Keratinocyte (primary cell): Measurements from ENCODE around the gene STXBP5L. TPM values are rescaled to one million over a fixed set of nuclear protein-coding genes. Genes with fewer than 3 reads are reported as not detected.

Experiments
- DNase-seq: peaks from one replicate; pipeline ENCODE4 v3.0.0-alpha.2; 2011; ENCODE audit warnings: low read depth, missing footprints, low spot score
- FAIRE-seq: peaks from 2 replicates; lab custom pipeline; 2011; peaks lifted over from hg19 to GRCh38; lab: Jason Lieb, UNC
- H2AFZ ChIP-seq: 2 replicates; pipeline ENCODE4 v1.6.0; 2012; ENCODE audit warnings: low read length, control low read depth, inconsistent platforms; ENCODE audit not compliant: control insufficient read depth
- H3K27ac ChIP-seq: 2 replicates; pipeline ENCODE4 v1.5.1; 2011; ENCODE audit warnings: low read length; ENCODE audit not compliant: control insufficient read depth, insufficient read depth
- H3K27me3 ChIP-seq: 3 replicates; pipeline ENCODE4 v1.6.0; 2011; ENCODE audit warnings: low read length; ENCODE audit not compliant: control insufficient read depth, insufficient read depth; ENCODE audit errors: extremely low read depth
- H3K36me3 ChIP-seq, 2 experiments: 2 replicates in 1 of 2; 3 replicates in 1 of 2; pipeline ENCODE4 v1.5.1; 2011; ENCODE audit warnings: low read length in 2 of 2, mild to moderate bottlenecking in 1 of 2; ENCODE audit not compliant: control insufficient read depth in 2 of 2, insufficient read depth in 2 of 2; ENCODE audit errors: extremely low read depth in 1 of 2
- H3K4me1 ChIP-seq: 3 replicates; pipeline ENCODE4 v1.5.1; 2011; ENCODE audit warnings: low read length; ENCODE audit not compliant: control insufficient read depth, insufficient read depth; ENCODE audit errors: extremely low read depth
- H3K4me2 ChIP-seq: 3 replicates; pipeline ENCODE4 v1.6.0; 2011; ENCODE audit warnings: low read depth, low read length; ENCODE audit not compliant: control insufficient read depth, insufficient read depth; ENCODE audit errors: extremely low read depth
- H3K4me3 ChIP-seq, 3 experiments: fragments of 200-600 bp in 1 of 3; sonication (generic) in 1 of 3; 2 replicates in 2 of 3; 3 replicates in 1 of 3; pipeline ENCODE4 v1.5.1; 2011 to 2016; ENCODE audit warnings: low read length in 3 of 3, mild to moderate bottlenecking in 3 of 3, control low read depth in 2 of 3, inconsistent platforms in 1 of 3, low read depth in 1 of 3, mixed read lengths in 1 of 3, mixed run types in 1 of 3, moderate library complexity in 1 of 3; ENCODE audit not compliant: control insufficient read depth in 2 of 3, insufficient read depth in 2 of 3; ENCODE audit errors: extremely low read depth in 1 of 3
- H3K79me2 ChIP-seq: 2 replicates; pipeline ENCODE4 v1.6.0; 2012; ENCODE audit warnings: low read length; ENCODE audit not compliant: control insufficient read depth, insufficient read depth
- H3K9ac ChIP-seq: 3 replicates; pipeline ENCODE4 v1.6.0; 2011; ENCODE audit warnings: low read length; ENCODE audit not compliant: control insufficient read depth, insufficient read depth; ENCODE audit errors: extremely low read depth
- H3K9me1 ChIP-seq: 3 replicates; pipeline ENCODE4 v1.6.0; 2011; ENCODE audit warnings: low read length; ENCODE audit not compliant: control insufficient read depth, insufficient read depth; ENCODE audit errors: extremely low read depth
- H3K9me3 ChIP-seq: 2 replicates; pipeline ENCODE4 v1.5.1; 2012; ENCODE audit warnings: low read depth, low read length; ENCODE audit not compliant: control insufficient read depth
- H4K20me1 ChIP-seq: 3 replicates; pipeline ENCODE4 v1.6.0; 2011; ENCODE audit warnings: low read length; ENCODE audit not compliant: control insufficient read depth, insufficient read depth; ENCODE audit errors: extremely low read depth
- EZH2 ChIP-seq: IDR thresholded peaks from one replicate; pipeline ENCODE4 v1.6.1; 2012; ENCODE audit warnings: inconsistent platforms, mild to moderate bottlenecking, low read length, moderate library complexity
- dilution Hi-C: fragments of 300-500 bp; cut with MboI; formaldehyde crosslinking; loops from one replicate; pipeline ENCODE4 v1.7.0; 2020; ENCODE audit warnings: low sequenced_read_pairs; ENCODE audit not compliant: extremely low pct_ligation_motif_present
- polyA plus RNA-seq, 5 experiments: library from polyadenylated mRNA; depleted of rRNA in 3 of 5; stranded (reverse) in 3 of 5; stranded (forward) in 1 of 5; unstranded in 1 of 5; fragments of >200 nt; gene quantifications; 1 replicate in 1 of 5; 2 replicates in 3 of 5; 3 replicates in 1 of 5; pipeline versions ENCODE4 v1.2.1 to v1.2.3, GENCODE V29; 2011 to 2012; ENCODE audit warnings: missing spikeins in 2 of 5, low read depth in 1 of 5, low replicate concordance in 1 of 5
- TF ChIP-seq, protein P1 (sequence below), 3 experiments: IDR thresholded peaks in 1 of 3; conservative IDR thresholded peaks in 1 of 3; optimal IDR thresholded peaks in 1 of 3; 2 replicates in 2 of 3; 3 replicates in 1 of 3; pipeline versions ENCODE3 to v1.5.1; 2011; ENCODE audit warnings: low read length in 3 of 3, mild to moderate bottlenecking in 3 of 3, moderate library complexity in 2 of 3, control low read depth in 1 of 3, inconsistent platforms in 1 of 3; ENCODE audit not compliant: insufficient read depth in 2 of 3; ENCODE audit errors: extremely low read depth in 1 of 3

The STXBP5L gene
- polyA plus RNA-seq, 1 donor (not counting 4 experiments of a cell fraction or from before 2014, with no cell fraction given), result not detected

DNA sequence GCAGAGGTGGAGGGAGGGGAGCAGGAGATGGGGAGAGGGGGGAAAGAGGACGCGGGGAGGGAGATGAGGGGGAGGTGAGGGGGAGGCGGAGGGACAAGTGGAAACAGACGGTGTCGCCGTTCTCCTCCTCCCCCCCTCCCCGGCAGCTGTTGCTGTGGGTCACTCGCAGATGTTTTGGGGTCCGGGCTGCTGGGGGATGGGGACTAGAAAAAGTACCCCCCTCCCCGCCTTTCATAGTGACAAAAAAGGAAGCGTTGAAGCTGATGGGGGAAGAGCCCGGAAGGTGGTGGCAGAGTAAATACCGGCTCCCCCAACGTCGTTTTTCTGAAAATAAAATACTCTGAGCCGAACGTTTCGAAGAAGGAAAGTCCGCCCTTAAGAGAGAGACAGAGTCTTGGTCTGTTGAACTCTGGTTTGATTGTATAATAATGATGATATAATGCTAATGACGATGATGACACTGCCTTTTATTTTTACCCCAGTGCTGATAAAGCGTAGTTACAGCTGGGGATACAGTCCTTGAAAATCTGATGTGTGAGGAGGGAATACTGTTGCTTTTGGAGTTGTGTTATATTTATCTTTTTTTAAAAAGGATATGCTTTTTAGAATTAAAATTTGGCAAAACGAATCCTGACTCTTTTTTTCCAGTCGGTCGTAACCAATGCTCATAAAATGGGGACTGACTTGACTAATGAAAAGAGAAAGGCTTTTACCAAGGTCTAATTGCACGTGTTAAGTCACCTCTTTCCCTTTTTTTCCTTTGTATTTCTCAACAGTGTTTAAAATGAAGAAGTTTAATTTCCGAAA lies 993 bp downstream of the STXBP5L start:
- peaks cover 32% of the 10 kb centered on the region for H3K27me3 ChIP-seq
- no peak for DNase-seq
- TF ChIP-seq, protein P1, sequence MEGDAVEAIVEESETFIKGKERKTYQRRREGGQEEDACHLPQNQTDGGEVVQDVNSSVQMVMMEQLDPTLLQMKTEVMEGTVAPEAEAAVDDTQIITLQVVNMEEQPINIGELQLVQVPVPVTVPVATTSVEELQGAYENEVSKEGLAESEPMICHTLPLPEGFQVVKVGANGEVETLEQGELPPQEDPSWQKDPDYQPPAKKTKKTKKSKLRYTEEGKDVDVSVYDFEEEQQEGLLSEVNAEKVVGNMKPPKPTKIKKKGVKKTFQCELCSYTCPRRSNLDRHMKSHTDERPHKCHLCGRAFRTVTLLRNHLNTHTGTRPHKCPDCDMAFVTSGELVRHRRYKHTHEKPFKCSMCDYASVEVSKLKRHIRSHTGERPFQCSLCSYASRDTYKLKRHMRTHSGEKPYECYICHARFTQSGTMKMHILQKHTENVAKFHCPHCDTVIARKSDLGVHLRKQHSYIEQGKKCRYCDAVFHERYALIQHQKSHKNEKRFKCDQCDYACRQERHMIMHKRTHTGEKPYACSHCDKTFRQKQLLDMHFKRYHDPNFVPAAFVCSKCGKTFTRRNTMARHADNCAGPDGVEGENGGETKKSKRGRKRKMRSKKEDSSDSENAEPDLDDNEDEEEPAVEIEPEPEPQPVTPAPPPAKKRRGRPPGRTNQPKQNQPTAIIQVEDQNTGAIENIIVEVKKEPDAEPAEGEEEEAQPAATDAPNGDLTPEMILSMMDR (optimal IDR thresholded peaks at IDR 0.05 in 1 of 3, IDR thresholded peaks at IDR 0.05 in 1 of 3, conservative IDR thresholded peaks at IDR 0.05 in 1 of 3; ENCODE audit: extremely low read depth in 1 of 3, insufficient read depth in 2 of 3, low read length in 3 of 3), result no peak
- peak; percentile 80 for TF ChIP-seq EZH2

DNA sequence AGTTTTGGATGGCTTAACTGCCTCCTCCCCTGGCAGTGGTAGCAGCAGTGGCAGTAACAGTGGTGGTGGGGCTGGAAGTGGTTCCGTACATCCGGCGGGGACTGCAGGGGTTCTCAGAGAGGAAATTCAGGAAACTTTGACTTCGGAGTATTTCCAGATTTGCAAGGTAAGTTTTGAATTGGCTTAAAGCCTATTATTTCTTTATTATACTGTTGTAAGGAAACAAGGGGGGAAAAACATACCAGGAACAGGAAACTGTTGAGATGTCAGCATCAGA lies 1.5 kb downstream of the STXBP5L start:
- no peak overlapping the region for H3K4me2 ChIP-seq

More for the DNA sequence above, 993 bp downstream of the STXBP5L start:
- Histone ChIP-seq H3K4me2 (no peak overlapping the region), H3K4me1 (peaks cover 2% of the 10 kb centered on the region), H3K27ac (no peak overlapping the region), H3K36me3 (no peaks in the 10 kb centered on the region), H3K4me3 (no peak overlapping the region), H3K79me2 (no peaks in the 10 kb centered on the region), H3K9me1 (no peaks in the 10 kb centered on the region), H3K9ac (no peak overlapping the region), H4K20me1 (no peaks in the 10 kb centered on the region), H3K9me3 (no peaks in the 10 kb centered on the region), H2AFZ (no peak overlapping the region)
- dilution Hi-C loops, result no loop called here
- no peak for FAIRE-seq

More for the DNA sequence above, 1.5 kb downstream of the STXBP5L start:
- Histone ChIP-seq H3K27me3 (peaks cover 32% of the 10 kb centered on the region), H3K4me3 (no peak overlapping the region), H4K20me1 (no peaks in the 10 kb centered on the region), H3K79me2 (no peaks in the 10 kb centered on the region), H3K27ac (no peak overlapping the region), H2AFZ (no peak overlapping the region), H3K9me3 (no peaks in the 10 kb centered on the region), H3K9me1 (no peaks in the 10 kb centered on the region), H3K9ac (no peak overlapping the region), H3K4me1 (peaks cover 2% of the 10 kb centered on the region), H3K36me3 (no peaks in the 10 kb centered on the region)
- dilution Hi-C loops, result no loop called here
- no peak for FAIRE-seq
- no peak for TF ChIP-seq EZH2
- TF ChIP-seq, protein P1 (optimal IDR thresholded peaks at IDR 0.05 in 1 of 3, IDR thresholded peaks at IDR 0.05 in 1 of 3, conservative IDR thresholded peaks at IDR 0.05 in 1 of 3; ENCODE audit: extremely low read depth in 1 of 3, insufficient read depth in 2 of 3, low read length in 3 of 3), result no peak
- DNase-seq, result no peak
